ENCODE data around the gene SYP.
A peak's percentile ranks its signal among the peaks of the same experiment; 100 is the strongest.
"Not testable (repeated sequence)": the region's sequence is repeated elsewhere in the genome, so short reads cannot be mapped to it uniquely, and the experiment has no call there.

SYP gene

GRCh38 chrX:49149291-49149690 lies 50.7 kb downstream of the SYP start:
- not testable (repeated sequence) for H3K9ac ChIP-seq (ENCODE audit: low read length in 5 of 5); H3K36me3 ChIP-seq (ENCODE audit: control insufficient read depth in 5 of 5, insufficient read depth in 5 of 5, low read length in 5 of 5); H3K9me3 ChIP-seq (ENCODE audit: control insufficient read depth in 5 of 5, low read length in 5 of 5); H3K27ac ChIP-seq (ENCODE audit: low read depth, low read length); H3K4me3 ChIP-seq (ENCODE audit: low read depth in 1 of 5, low read length in 5 of 5); H3K27me3 ChIP-seq (ENCODE audit: control insufficient read depth in 5 of 5, insufficient read depth in 4 of 5, low read length in 5 of 5); H3K4me1 ChIP-seq (ENCODE audit: control insufficient read depth in 5 of 5, insufficient read depth in 5 of 5, low read length in 5 of 5)

- H3K9me3 ChIP-seq (ENCODE audit: control insufficient read depth in 5 of 5, low read length in 5 of 5); H3K27ac ChIP-seq (ENCODE audit: low read depth, low read length); H3K27me3 ChIP-seq (ENCODE audit: control insufficient read depth in 5 of 5, insufficient read depth in 4 of 5, low read length in 5 of 5); H3K9ac ChIP-seq (ENCODE audit: low read length in 5 of 5); H3K36me3 ChIP-seq (ENCODE audit: control insufficient read depth in 5 of 5, insufficient read depth in 5 of 5, low read length in 5 of 5); H3K4me1 ChIP-seq (ENCODE audit: control insufficient read depth in 5 of 5, insufficient read depth in 5 of 5, low read length in 5 of 5); H3K4me3 ChIP-seq (ENCODE audit: low read depth in 1 of 5, low read length in 5 of 5): not testable (repeated sequence)
Measured at GRCh38 chrX:49148390-49149100, 51.4 kb downstream of the SYP start.

GRCh38 chrX:49147936-49148335 lies 52.1 kb downstream of the SYP start:
- Histone ChIP-seq H3K27ac (ENCODE audit: low read depth, low read length) (no peak overlapping the region), H3K4me3 (ENCODE audit: low read depth in 1 of 5, low read length in 5 of 5) (no peak overlapping the region), H3K9ac (ENCODE audit: low read length in 5 of 5) (no peak overlapping the region), H3K27me3 (ENCODE audit: control insufficient read depth in 5 of 5, insufficient read depth in 4 of 5, low read length in 5 of 5) (no peaks in the 10 kb centered on the region), H3K9me3 (ENCODE audit: control insufficient read depth in 5 of 5, low read length in 5 of 5) (peaks cover 0 to 2% (median 0%) of the 10 kb centered on the region in 5 donors), H3K4me1 (ENCODE audit: control insufficient read depth in 5 of 5, insufficient read depth in 5 of 5, low read length in 5 of 5) (no peaks in the 10 kb centered on the region), H3K36me3 (ENCODE audit: control insufficient read depth in 5 of 5, insufficient read depth in 5 of 5, low read length in 5 of 5) (no peaks in the 10 kb centered on the region)

GRCh38 chrX:49147282-49147681 lies 52.7 kb downstream of the SYP start:
- Histone ChIP-seq H3K4me1 (ENCODE audit: control insufficient read depth in 5 of 5, insufficient read depth in 5 of 5, low read length in 5 of 5) (no peaks in the 10 kb centered on the region), H3K36me3 (ENCODE audit: control insufficient read depth in 5 of 5, insufficient read depth in 5 of 5, low read length in 5 of 5) (no peaks in the 10 kb centered on the region), H3K9ac (ENCODE audit: low read length in 5 of 5) (no peak overlapping the region), H3K27me3 (ENCODE audit: control insufficient read depth in 5 of 5, insufficient read depth in 4 of 5, low read length in 5 of 5) (no peaks in the 10 kb centered on the region), H3K4me3 (ENCODE audit: low read depth in 1 of 5, low read length in 5 of 5) (no peak overlapping the region), H3K9me3 (ENCODE audit: control insufficient read depth in 5 of 5, low read length in 5 of 5) (peaks cover 0 to 3% (median 0%) of the 10 kb centered on the region in 5 donors), H3K27ac (ENCODE audit: low read depth, low read length) (no peak overlapping the region)

GRCh38 chrX:49143154-49143553 lies 56.8 kb downstream of the SYP start:
- H3K9me3 ChIP-seq (ENCODE audit: control insufficient read depth in 5 of 5, low read length in 5 of 5), result peaks cover 11 to 31% (median 22%) of the 10 kb centered on the region in 5 donors
- not testable (repeated sequence) for H3K9ac ChIP-seq (ENCODE audit: low read length in 5 of 5); H3K27ac ChIP-seq (ENCODE audit: low read depth, low read length); H3K4me3 ChIP-seq (ENCODE audit: low read depth in 1 of 5, low read length in 5 of 5); H3K36me3 ChIP-seq (ENCODE audit: control insufficient read depth in 5 of 5, insufficient read depth in 5 of 5, low read length in 5 of 5); H3K4me1 ChIP-seq (ENCODE audit: control insufficient read depth in 5 of 5, insufficient read depth in 5 of 5, low read length in 5 of 5); H3K27me3 ChIP-seq (ENCODE audit: control insufficient read depth in 5 of 5, insufficient read depth in 4 of 5, low read length in 5 of 5)

GRCh38 chrX:49142264-49142663 lies 57.7 kb downstream of the SYP start:
- not testable (repeated sequence) for H3K4me1 ChIP-seq (ENCODE audit: control insufficient read depth in 5 of 5, insufficient read depth in 5 of 5, low read length in 5 of 5); H3K4me3 ChIP-seq (ENCODE audit: low read depth in 1 of 5, low read length in 5 of 5); H3K9ac ChIP-seq (ENCODE audit: low read length in 5 of 5); H3K36me3 ChIP-seq (ENCODE audit: control insufficient read depth in 5 of 5, insufficient read depth in 5 of 5, low read length in 5 of 5); H3K27me3 ChIP-seq (ENCODE audit: control insufficient read depth in 5 of 5, insufficient read depth in 4 of 5, low read length in 5 of 5); H3K27ac ChIP-seq (ENCODE audit: low read depth, low read length)
- H3K9me3 ChIP-seq (ENCODE audit: control insufficient read depth in 5 of 5, low read length in 5 of 5), result peaks cover 11 to 31% (median 22%) of the 10 kb centered on the region in 5 donors

- no peaks in the 10 kb centered on the region for H3K27me3 ChIP-seq (ENCODE audit: control insufficient read depth in 5 of 5, insufficient read depth in 4 of 5, low read length in 5 of 5)
- no peaks in the 10 kb centered on the region for H3K4me1 ChIP-seq (ENCODE audit: control insufficient read depth in 5 of 5, insufficient read depth in 5 of 5, low read length in 5 of 5)
- H3K9ac ChIP-seq (ENCODE audit: low read length in 5 of 5), result no peak overlapping the region
- peaks cover 11 to 31% (median 22%) of the 10 kb centered on the region in 5 donors for H3K9me3 ChIP-seq (ENCODE audit: control insufficient read depth in 5 of 5, low read length in 5 of 5)
- H3K4me3 ChIP-seq (ENCODE audit: low read depth in 1 of 5, low read length in 5 of 5), result peak overlapping the region in 3 of 5 donors; percentile 4 to 37 (median 16)
- peaks cover 0 to 2% (median 0%) of the 10 kb centered on the region in 5 donors for H3K36me3 ChIP-seq (ENCODE audit: control insufficient read depth in 5 of 5, insufficient read depth in 5 of 5, low read length in 5 of 5)
- H3K27ac ChIP-seq (ENCODE audit: low read depth, low read length), result no peak overlapping the region
Measured at GRCh38 chrX:49139713-49140112, 60.3 kb downstream of the SYP start.

Data from subcutaneous abdominal adipose tissue (tissue), 5 donors.